GM23338 (cell line): ENCODE measurements around the gene IGLL5. TPM values are rescaled to one million over a fixed set of nuclear protein-coding genes. Genes with fewer than 3 reads are reported as not detected.

Experiments
- ATAC-seq: fragments of 200-7000 bp; cut with Tn5 transposase; 3 replicates; pipeline ENCODE4 v1.9.1; 2020
- DNase-seq: peaks from one replicate; pipeline ENCODE4 v3.0.0-alpha.2; 2015; ENCODE audit warnings: low spot score
- H2AFZ ChIP-seq: fragments of 200-600 bp; sonication (generic); 2 replicates; pipeline ENCODE4 v1.8.0; 2016; ENCODE audit warnings: antibody characterized with exemption, mild to moderate bottlenecking, moderate library complexity
- H3F3A ChIP-seq: fragments of 200-600 bp; sonication (generic); replicated peaks from 2 replicates; pipeline ENCODE4 v1.8.0; 2017; ENCODE audit warnings: antibody characterized with exemption, mixed run types, low read depth
- H3K27ac ChIP-seq: fragments of 200-600 bp; sonication (generic); 2 replicates; pipeline ENCODE4 v1.6.1; 2016; ENCODE audit warnings: low read depth
- H3K27me3 ChIP-seq: fragments of 200-600 bp; sonication (generic); 2 replicates; pipeline ENCODE4 v1.8.0; 2016; ENCODE audit warnings: mild to moderate bottlenecking, mixed run types, moderate library complexity; ENCODE audit not compliant: insufficient read depth
- H3K36me3 ChIP-seq: fragments of 200-600 bp; sonication (generic); 2 replicates; pipeline ENCODE4 v1.8.0; 2016; ENCODE audit warnings: mild to moderate bottlenecking; ENCODE audit not compliant: insufficient read depth
- H3K4me1 ChIP-seq: fragments of 200-600 bp; sonication (generic); 2 replicates; pipeline ENCODE4 v1.8.0; 2016; ENCODE audit warnings: mild to moderate bottlenecking, moderate library complexity; ENCODE audit not compliant: insufficient read depth
- H3K4me2 ChIP-seq: fragments of 200-600 bp; sonication (generic); 2 replicates; pipeline ENCODE4 v1.7.1; 2017; ENCODE audit warnings: mixed run types
- H3K4me3 ChIP-seq: fragments of 200-600 bp; sonication (generic); 2 replicates; pipeline ENCODE4 v1.6.1; 2016; ENCODE audit warnings: mixed run types
- H3K79me2 ChIP-seq: fragments of 200-600 bp; sonication (generic); replicated peaks from 2 replicates; pipeline ENCODE4 v1.8.0; 2017; ENCODE audit warnings: mild to moderate bottlenecking; ENCODE audit not compliant: insufficient read depth
- H3K9me2 ChIP-seq: fragments of 200-600 bp; sonication (generic); 2 replicates; pipeline ENCODE4 v1.8.0; 2017; ENCODE audit not compliant: insufficient read depth
- H4K20me1 ChIP-seq: fragments of 200-600 bp; sonication (generic); replicated peaks from 2 replicates; pipeline ENCODE4 v1.8.0; 2017; ENCODE audit warnings: mild to moderate bottlenecking; ENCODE audit not compliant: insufficient read depth
- H3K27ac Mint-ChIP-seq: 2 replicates; pipeline ENCODE4 v1.8.0; 2020; ENCODE audit warnings: inconsistent platforms, mild to moderate bottlenecking, moderate library complexity, mixed read lengths
- H3K27me3 Mint-ChIP-seq: 3 replicates; pipeline ENCODE4 v1.8.0; 2022; ENCODE audit warnings: low read depth, mild to moderate bottlenecking, moderate library complexity, mixed read lengths, inconsistent platforms; ENCODE audit not compliant: insufficient read depth, poor library complexity
- H3K36me3 Mint-ChIP-seq: 3 replicates; pipeline ENCODE4 v1.8.0; 2021; ENCODE audit warnings: low read depth, mild to moderate bottlenecking, inconsistent platforms, moderate library complexity, mixed read lengths
- H3K4me1 Mint-ChIP-seq: 3 replicates; pipeline ENCODE4 v1.8.0; 2020; ENCODE audit warnings: mild to moderate bottlenecking, inconsistent platforms, mixed read lengths
- H3K4me3 Mint-ChIP-seq: 3 replicates; pipeline ENCODE4 v1.8.0; 2021; ENCODE audit warnings: moderate library complexity, mild to moderate bottlenecking, inconsistent platforms, mixed read lengths
- H3K9me3 Mint-ChIP-seq: 3 replicates; pipeline ENCODE4 v1.8.0; 2020; ENCODE audit warnings: moderate library complexity, mild to moderate bottlenecking, inconsistent platforms, mixed read lengths
- CREB1 ChIP-seq: fragments of 250-450 bp; sonication (Bioruptor Pico); IDR thresholded peaks from 2 replicates; pipeline ENCODE4 v1.5.0; 2020; ENCODE audit warnings: low read depth, mild to moderate bottlenecking, moderate library complexity
- CTCF ChIP-seq, 2 experiments: fragments of 200-600 bp in 1 of 2; sonication (generic) in 1 of 2; conservative IDR thresholded peaks; 2 replicates each; pipeline versions ENCODE4 v1.5.1 to v1.6.1; 2016 to 2017; ENCODE audit warnings: antibody characterized with exemption in 2 of 2, low read depth in 2 of 2, mild to moderate bottlenecking in 2 of 2, moderate library complexity in 1 of 2
- EZH2phosphoT487 ChIP-seq: fragments of 200-600 bp; sonication (generic); IDR thresholded peaks from one replicate; pipeline ENCODE4 v1.8.1; 2018; ENCODE audit warnings: antibody characterized with exemption; ENCODE audit not compliant: unreplicated experiment
- NANOG ChIP-seq: IDR thresholded peaks from 2 replicates; pipeline ENCODE4 v1.6.1; 2016; ENCODE audit warnings: antibody characterized with exemption, borderline replicate concordance
- POLR2AphosphoS5 ChIP-seq: IDR thresholded peaks from 2 replicates; pipeline ENCODE4 v1.6.1; 2016; ENCODE audit warnings: antibody characterized with exemption, low read depth
- REST ChIP-seq: IDR thresholded peaks from one replicate; pipeline ENCODE4 v1.6.1; 2018; ENCODE audit warnings: antibody characterized with exemption; ENCODE audit not compliant: unreplicated experiment
- ZNF114 ChIP-seq: fragments of 250-450 bp; sonication (Bioruptor Pico); IDR thresholded peaks from 2 replicates; pipeline ENCODE4 v1.5.0; 2020; ENCODE audit warnings: mild to moderate bottlenecking, moderate library complexity
- ZNF331 ChIP-seq: fragments of 250-450 bp; sonication (Bioruptor Pico); IDR thresholded peaks from 2 replicates; pipeline ENCODE4 v1.5.0; 2020; ENCODE audit warnings: low read depth, mild to moderate bottlenecking, moderate library complexity
- polyA plus RNA-seq: library from polyadenylated mRNA; unstranded; fragments of >200 nt; fragmentation: Nextera tagmentation; extraction: Ambion mirVana; gene quantifications from 2 replicates; pipeline ENCODE4 v1.2.1, GENCODE V29; 2016
- total RNA-seq: library from RNA; depleted of rRNA; stranded (reverse); fragments of >200 nt; shearing (Covaris generic); gene quantifications from 2 replicates; pipeline ENCODE4 v1.2.3, GENCODE V29; 2014

The IGLL5 gene
- total and polyA plus RNA-seq, 2 experiments from 2014 or later: not detected

- TF ChIP-seq ZNF114 (no peak), CTCF (conservative IDR thresholded peaks at IDR 0.05; ENCODE audit: low read depth in 2 of 2) (peak in 1 of 2 experiments; percentile 41; a peak in 3 of 4 replicates)
- H3K27ac Mint-ChIP-seq: no peak overlapping the region
- Histone ChIP-seq H3K9me2 (no peaks in the 10 kb centered on the region), H3F3A (no peaks in the 10 kb centered on the region), H3K4me1 (no peaks in the 10 kb centered on the region), H4K20me1 (0 out of 2 replicates have a peak, but pooled peaks cover 4% of the 10 kb centered on the region), H2AFZ (no peak overlapping the region), H3K36me3 (no peaks in the 10 kb centered on the region), H3K4me2 (no peak overlapping the region), H3K79me2 (no peaks in the 10 kb centered on the region), H3K4me3 (no peak overlapping the region), H3K27ac (no peak overlapping the region), H3K27me3 (peaks cover 60% of the 10 kb centered on the region)
- ATAC-seq: peak; percentile 62
- H3K9me3 Mint-ChIP-seq: no peaks in the 10 kb centered on the region
- peak; percentile 39 for DNase-seq
- H3K4me3 Mint-ChIP-seq: no peak overlapping the region
- no peaks in the 10 kb centered on the region for H3K36me3 Mint-ChIP-seq
- H3K4me1 Mint-ChIP-seq: peaks cover 3% of the 10 kb centered on the region; the same call in 1 of the 3 replicates
- H3K27me3 Mint-ChIP-seq: peaks cover 26% of the 10 kb centered on the region
Measured at GRCh38 chr22:22943521-22944267, 56.1 kb downstream of the IGLL5 start.

GRCh38 chr22:22944268-22944985, 56.8 kb downstream of the IGLL5 start:
- Histone ChIP-seq H3K27ac (no peak overlapping the region), H3K4me1 (no peaks in the 10 kb centered on the region), H3K36me3 (no peaks in the 10 kb centered on the region), H3F3A (no peaks in the 10 kb centered on the region), H4K20me1 (0 out of 2 replicates have a peak, but pooled peaks cover 4% of the 10 kb centered on the region), H3K4me2 (no peak overlapping the region), H3K4me3 (no peak overlapping the region), H3K27me3 (peaks cover 58% of the 10 kb centered on the region), H3K9me2 (no peaks in the 10 kb centered on the region), H2AFZ (no peak overlapping the region), H3K79me2 (no peaks in the 10 kb centered on the region)
- Mint-ChIP-seq H3K9me3 (no peaks in the 10 kb centered on the region), H3K4me3 (no peak overlapping the region), H3K4me1 (peaks cover 3% of the 10 kb centered on the region; the same call in 1 of the 3 replicates), H3K27ac (no peak overlapping the region), H3K27me3 (peaks cover 20% of the 10 kb centered on the region), H3K36me3 (no peaks in the 10 kb centered on the region)
- peak; percentile 14 for DNase-seq
- ATAC-seq: no peak; the same call in 1 of the 3 replicates
- no peak for TF ChIP-seq NANOG
- TF ChIP-seq ZNF331: no peak
- no peak for TF ChIP-seq EZH2phosphoT487
- TF ChIP-seq CTCF (conservative IDR thresholded peaks at IDR 0.05; ENCODE audit: low read depth in 2 of 2): no peak
- TF ChIP-seq REST: no peak
- TF ChIP-seq CREB1 (CRISPR knock-in tag): no peak
- no peak for TF ChIP-seq POLR2AphosphoS5
- no peak for TF ChIP-seq ZNF114
